H9 (cell line): ENCODE data around the gene ZNF213. TPM values are rescaled to one million over a fixed set of nuclear protein-coding genes. Genes with fewer than 3 reads are reported as not detected.
A peak's percentile ranks its signal among the peaks of the same experiment; 100 is the strongest.

Source experiments
- DNase-seq: peaks from one replicate; pipeline ENCODE4 v3.0.0-alpha.2; 2017
- H2AFZ ChIP-seq: one replicate; pipeline ENCODE4 v1.6.1; 2013; ENCODE audit warnings: mild to moderate bottlenecking, low read length, control low read depth, moderate library complexity
- H2AK5ac ChIP-seq: 2 replicates; pipeline ENCODE4 v1.6.1; 2013; ENCODE audit warnings: low read length, control low read depth, mixed read lengths; ENCODE audit not compliant: insufficient read length
- H2BK120ac ChIP-seq: one replicate; pipeline ENCODE4 v1.6.1; 2013; ENCODE audit warnings: low read depth, mild to moderate bottlenecking, low read length, control low read depth, inconsistent platforms; ENCODE audit not compliant: poor library complexity, severe bottlenecking
- H2BK12ac ChIP-seq: 2 replicates; pipeline ENCODE4 v1.6.1; 2013; ENCODE audit warnings: low read length, control low read depth, mixed read lengths, low read depth; ENCODE audit not compliant: insufficient read length
- H2BK15ac ChIP-seq: 2 replicates; pipeline ENCODE4 v1.6.1; 2013; ENCODE audit warnings: low read depth, low read length, control low read depth
- H2BK20ac ChIP-seq: one replicate; pipeline ENCODE4 v1.6.1; 2013; ENCODE audit warnings: low read depth, mild to moderate bottlenecking, low read length, control low read depth, inconsistent platforms; ENCODE audit not compliant: poor library complexity, severe bottlenecking
- H2BK5ac ChIP-seq: 2 replicates; pipeline ENCODE4 v1.6.1; 2013; ENCODE audit warnings: low read length, control low read depth, mixed read lengths; ENCODE audit not compliant: insufficient read length
- H3K14ac ChIP-seq: 2 replicates; pipeline ENCODE4 v1.6.1; 2013; ENCODE audit warnings: low read length, control low read depth; ENCODE audit not compliant: insufficient read depth
- H3K18ac ChIP-seq: 2 replicates; pipeline ENCODE4 v1.6.1; 2013; ENCODE audit warnings: low read depth, mild to moderate bottlenecking, mixed read lengths, low read length, control low read depth; ENCODE audit not compliant: insufficient read length
- H3K23ac ChIP-seq: 2 replicates; pipeline ENCODE4 v1.6.1; 2013; ENCODE audit warnings: low read length, control low read depth, mixed read lengths, low read depth; ENCODE audit not compliant: insufficient read length
- H3K23me2 ChIP-seq: 2 replicates; pipeline ENCODE4 v1.6.1; 2013; ENCODE audit warnings: low read depth, mild to moderate bottlenecking, mixed read lengths, low read length, control low read depth; ENCODE audit not compliant: insufficient read length, poor library complexity, severe bottlenecking
- H3K27ac ChIP-seq: 2 replicates; pipeline ENCODE4 v1.5.1; 2013; ENCODE audit warnings: low read length, control low read depth, mixed read lengths, low read depth; ENCODE audit not compliant: insufficient read length
- H3K27me3 ChIP-seq: 2 replicates; pipeline ENCODE4 v1.6.1; 2013; ENCODE audit warnings: low read length, control low read depth, inconsistent platforms; ENCODE audit not compliant: insufficient read depth
- H3K4ac ChIP-seq: 2 replicates; pipeline ENCODE4 v1.6.1; 2013; ENCODE audit warnings: low read depth, mild to moderate bottlenecking, control low read depth, inconsistent platforms, low read length, moderate library complexity
- H3K4me1 ChIP-seq: 2 replicates; pipeline ENCODE4 v1.6.1; 2013; ENCODE audit warnings: low read length, control low read depth, inconsistent platforms; ENCODE audit not compliant: insufficient read depth
- H3K4me2 ChIP-seq: 2 replicates; pipeline ENCODE4 v1.6.1; 2013; ENCODE audit warnings: low read length, control low read depth, mixed read lengths; ENCODE audit not compliant: insufficient read length, insufficient read depth
- H3K56ac ChIP-seq: 2 replicates; pipeline ENCODE4 v1.6.1; 2013; ENCODE audit warnings: low read depth, mild to moderate bottlenecking, mixed read lengths, low read length, control low read depth; ENCODE audit not compliant: insufficient read length
- H3K79me1 ChIP-seq: 2 replicates; pipeline ENCODE4 v1.6.1; 2013; ENCODE audit warnings: low read depth, mild to moderate bottlenecking, moderate library complexity, low read length, control low read depth, inconsistent platforms; ENCODE audit not compliant: insufficient read depth, poor library complexity, severe bottlenecking
- H3K79me2 ChIP-seq: 2 replicates; pipeline ENCODE4 v1.6.1; 2013; ENCODE audit warnings: low read length, control low read depth, inconsistent platforms; ENCODE audit not compliant: insufficient read depth
- H3K9ac ChIP-seq: 2 replicates; pipeline ENCODE4 v1.6.1; 2013; ENCODE audit warnings: low read length, control low read depth, mixed read lengths; ENCODE audit not compliant: insufficient read length; ENCODE audit errors: extremely low read depth
- H3K9me3 ChIP-seq: one replicate; pipeline ENCODE4 v1.6.1; 2013; ENCODE audit warnings: low read depth, low read length, inconsistent platforms; ENCODE audit not compliant: control insufficient read depth
- H3T11ph ChIP-seq: one replicate; pipeline ENCODE4 v1.6.1; 2013; ENCODE audit warnings: mild to moderate bottlenecking, low read length, control low read depth, inconsistent platforms
- H4K20me1 ChIP-seq: one replicate; pipeline ENCODE4 v1.6.1; 2013; ENCODE audit not compliant: control insufficient read depth, insufficient read length, insufficient read depth
- H4K5ac ChIP-seq: 2 replicates; pipeline ENCODE4 v1.6.1; 2013; ENCODE audit warnings: low read depth, mild to moderate bottlenecking, mixed read lengths, low read length, control low read depth; ENCODE audit not compliant: insufficient read length
- H4K8ac ChIP-seq: replicated peaks from 2 replicates; pipeline ENCODE4 v1.6.1; 2013; ENCODE audit warnings: low read length, control low read depth, mixed read lengths, low read depth; ENCODE audit not compliant: insufficient read length
- H4K91ac ChIP-seq: 2 replicates; pipeline ENCODE4 v1.6.1; 2013; ENCODE audit warnings: low read depth, mild to moderate bottlenecking, moderate library complexity, mixed read lengths, low read length, control low read depth; ENCODE audit not compliant: insufficient read length
- H3K27ac Mint-ChIP-seq, 3 experiments: 2 replicates in 2 of 3; 3 replicates in 1 of 3; pipeline ENCODE4 v1.8.0; 2020 to 2021; ENCODE audit warnings: mixed read lengths in 3 of 3, mild to moderate bottlenecking in 1 of 3, moderate library complexity in 1 of 3
- H3K27me3 Mint-ChIP-seq: 2 replicates; pipeline ENCODE4 v1.8.0; 2021; ENCODE audit warnings: low read depth, mild to moderate bottlenecking, moderate library complexity, mixed read lengths
- H3K36me3 Mint-ChIP-seq, 3 experiments: 2 replicates in 2 of 3; 3 replicates in 1 of 3; pipeline ENCODE4 v1.8.0; 2020 to 2021; ENCODE audit warnings: low read depth in 3 of 3, mixed read lengths in 3 of 3; ENCODE audit not compliant: insufficient read depth in 1 of 3
- H3K4me1 Mint-ChIP-seq, 2 experiments: 2 replicates each; pipeline ENCODE4 v1.8.0; 2020; ENCODE audit warnings: mixed read lengths in 2 of 2
- H3K4me3 Mint-ChIP-seq, 2 experiments: 2 replicates in 1 of 2; 3 replicates in 1 of 2; pipeline ENCODE4 v1.8.0; 2020 to 2021; ENCODE audit warnings: mild to moderate bottlenecking in 2 of 2, mixed read lengths in 2 of 2, moderate library complexity in 1 of 2
- H3K9me3 Mint-ChIP-seq, 2 experiments: 2 replicates in 1 of 2; 3 replicates in 1 of 2; pipeline ENCODE4 v1.8.0; 2020; ENCODE audit warnings: mild to moderate bottlenecking in 2 of 2, mixed read lengths in 2 of 2, moderate library complexity in 1 of 2
- CTCF ChIP-seq: fragments of 200-600 bp; sonication (generic); conservative IDR thresholded peaks from 3 replicates; pipeline ENCODE4 v1.8.0; 2021; ENCODE audit warnings: antibody characterized with exemption, mild to moderate bottlenecking
- WGBS: extraction: QIAGEN DNeasy Blood & Tissue Kit; methylation state at CpG from one replicate; pipeline ENCODE4 v1.1.7; 2013; ENCODE audit warnings: missing lambda C conversion rate, low lambda C conversion rate, mixed read lengths; ENCODE audit not compliant: insufficient read length; ENCODE audit errors: extremely low coverage; 5-methylcytosine and 5-hydroxymethylcytosine counted together
- total RNA-seq: library from RNA; stranded (reverse); gene quantifications from 2 replicates; pipeline ENCODE4 v1.2.1, GENCODE V29; 2021

ZNF213 gene
- total RNA-seq, 1 experiment from 2014 or later = 6.4 TPM

GRCh38 chr16:3189869-3190268, 55.0 kb downstream of the ZNF213 start:
- H4K5ac ChIP-seq = no peak overlapping the region
- no peaks in the 10 kb centered on the region for H3K79me2 ChIP-seq
- H3K4me1 Mint-ChIP-seq = peaks cover 22 to 23% of the 10 kb centered on the region in 2 experiments
- no peak overlapping the region for H3K4ac ChIP-seq
- no peak overlapping the region for H3K27ac ChIP-seq
- no peak overlapping the region for H2BK12ac ChIP-seq
- no peak overlapping the region for H3K18ac ChIP-seq
- no peak overlapping the region for H4K8ac ChIP-seq
- H2AK5ac ChIP-seq = no peak overlapping the region
- H2BK120ac ChIP-seq = no peak overlapping the region
- no peak overlapping the region for H3K56ac ChIP-seq
- H3K27me3 ChIP-seq = peaks cover 2% of the 10 kb centered on the region; the same call in 1 of the 2 replicates
- no peak overlapping the region for H2BK5ac ChIP-seq
- no peak overlapping the region; a peak in 1 of 7 replicates for H3K27ac Mint-ChIP-seq
- no peaks in the 10 kb centered on the region; a peak in 1 of 7 replicates for H3K36me3 Mint-ChIP-seq
- H3K23me2 ChIP-seq = peaks cover 30% of the 10 kb centered on the region
- H4K91ac ChIP-seq = no peak overlapping the region
- no peaks in the 10 kb centered on the region for H3K9me3 ChIP-seq
- peak overlapping the region; percentile 93 to 98 for H3K4me3 Mint-ChIP-seq
- peaks cover 0 to 3% of the 10 kb centered on the region in 2 experiments; a peak in 2 of 5 replicates for H3K9me3 Mint-ChIP-seq
- no peaks in the 10 kb centered on the region for H4K20me1 ChIP-seq
- no peaks in the 10 kb centered on the region for H3K4me1 ChIP-seq
- no CpG with 5 or more reads among the region's 11 CpGs for WGBS
- H3K23ac ChIP-seq = no peak overlapping the region
- H2BK15ac ChIP-seq = no peak overlapping the region
- H3T11ph ChIP-seq = no peak overlapping the region
- no peak for TF ChIP-seq CTCF
- peaks cover 60% of the 10 kb centered on the region for H3K27me3 Mint-ChIP-seq
- H2BK20ac ChIP-seq = no peak overlapping the region
- H3K14ac ChIP-seq = no peak overlapping the region
- H2AFZ ChIP-seq = no peak overlapping the region
- no peaks in the 10 kb centered on the region for H3K79me1 ChIP-seq
- no peak overlapping the region for H3K9ac ChIP-seq
- H3K4me2 ChIP-seq = peak overlapping the region; percentile 92
- no peak for DNase-seq
